Vagina (tissue), 2 donors: Measurements from ENCODE around the gene PPP2R3B.

ENCODE experiments used
- CTCF ChIP-seq, 3 experiments: fragments of 450-650 bp in 2 of 3; fragments of 200-600 bp in 1 of 3; sonication (generic) in 1 of 3; IDR thresholded peaks; one replicate each; pipeline ENCODE4 v1.5.1; 2017 to 2019; ENCODE audit warnings: antibody characterized with exemption in 3 of 3, mild to moderate bottlenecking in 2 of 3, moderate library complexity in 2 of 3
- POLR2A ChIP-seq, 2 donors: fragments of 450-650 bp; IDR thresholded peaks; one replicate each; pipeline ENCODE4 v1.6.1; 2017; ENCODE audit warnings: antibody characterized with exemption in 2 of 2, mild to moderate bottlenecking in 2 of 2, moderate library complexity in 2 of 2

DNA sequence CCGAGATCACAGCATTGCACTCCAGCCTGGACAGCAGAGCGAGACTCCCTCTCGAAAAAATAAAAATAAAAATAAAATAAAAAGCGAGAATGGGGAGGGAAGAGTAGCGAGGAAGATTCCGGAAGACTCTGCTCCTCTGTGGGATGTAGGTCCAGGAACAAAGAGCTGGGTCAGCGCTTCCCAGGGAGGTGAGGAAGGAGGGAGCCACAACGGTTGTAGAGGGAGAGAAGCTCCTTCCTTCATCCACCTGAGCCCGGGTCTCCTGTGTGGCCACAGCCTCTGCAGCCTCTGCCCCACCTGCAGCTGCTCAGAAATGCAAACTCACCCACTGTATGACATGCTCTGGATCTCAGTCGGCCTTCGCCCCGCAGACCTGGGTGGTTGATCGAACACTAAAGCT, 3.8 kb upstream of the PPP2R3B start:
- no peak for TF ChIP-seq POLR2A (IDR thresholded peaks at IDR 0.05)
- no peak for TF ChIP-seq CTCF (IDR thresholded peaks at IDR 0.05)
